Motor neuron (in vitro differentiated cells): ENCODE results near the gene EEF1AKMT3. TPM values are rescaled to one million over a fixed set of nuclear protein-coding genes. Genes with fewer than 3 reads are reported as not detected.

Experiments used
- ATAC-seq, 8 experiments: fragments of 200-7000 bp; cut with Tn5 transposase; replicated peaks in 6 of 8; 2 replicates each; pipeline ENCODE4 v1.8.0; 2021; ENCODE audit warnings: mild to moderate bottlenecking in 8 of 8, moderate library complexity in 8 of 8
- H3K27ac ChIP-seq, 2 donors: fragments of 250-450 bp; sonication (Bioruptor Pico); 2 replicates each; pipeline ENCODE4 v1.9.0; 2021; ENCODE audit warnings: antibody characterized with exemption in 2 of 2, mild to moderate bottlenecking in 2 of 2, moderate library complexity in 1 of 2
- H3K4me1 ChIP-seq, 2 donors: fragments of 250-450 bp; sonication (Bioruptor Pico); replicated peaks in 1 of 2; 2 replicates each; pipeline ENCODE4 v1.6.1; 2021; ENCODE audit warnings: antibody characterized with exemption in 2 of 2, mild to moderate bottlenecking in 2 of 2, moderate library complexity in 1 of 2
- H3K4me3 ChIP-seq, 5 donors: fragments of 250-450 bp; sonication (Bioruptor Pico); 2 replicates each; pipeline ENCODE4 v1.9.0; 2021; ENCODE audit warnings: antibody characterized with exemption in 5 of 5, mild to moderate bottlenecking in 5 of 5, moderate library complexity in 4 of 5
- WGBS, 10 experiments: fragments of 450-650 bp; shearing (Covaris generic); methylation state at CpG; one replicate each; pipeline ENCODE4 v1.0.0; 2022; 5-methylcytosine and 5-hydroxymethylcytosine counted together
- in situ Hi-C, 9 experiments: fragments of 400-800 bp; cut with MboI; loops; one replicate each; pipeline ENCODE4 v1.15.0; 2021; ENCODE audit warnings: low sequenced_read_pairs in 9 of 9, low pct_unique_long_range_greater_than_20kb in 2 of 9; ENCODE audit not compliant: unreplicated experiment in 9 of 9
- total RNA-seq, 8 experiments: library from RNA; unstranded; fragments of 300-600 nt; gene quantifications; 2 replicates each; pipeline versions ENCODE4 v1.2.3 to v1.2.4, GENCODE V29; 2022

Gene EEF1AKMT3
- total RNA-seq, 8 experiments from 2014 or later: 1.5 to 15.0 (median 6.6) TPM

GRCh38 chr12:57823908-57824640 is 51.7 kb downstream of the EEF1AKMT3 start:
- WGBS, 10 experiments: 88 to 100% (median 100%) methylated on average over 1 to 5 of the region's 18 CpGs; no CpG with 5 or more reads in 5 of the 10 experiments
- no peaks in the 10 kb centered on the region for H3K4me1 ChIP-seq
- H3K27ac ChIP-seq: no peak overlapping the region
- H3K4me3 ChIP-seq: no peak overlapping the region
- ATAC-seq: peak in 2 of 8 experiments; percentile 13 to 14
- in situ Hi-C loops: loop anchor here in 6 of 9 experiments (25.0 kb wide), 1 partner anchor 88 kb away; no protein-coding TSS in a partner anchor

GRCh38 chr12:57825451-57825850 is 53.0 kb downstream of the EEF1AKMT3 start:
- ATAC-seq: no peak
- in situ Hi-C loops: no loop called here
- no peaks in the 10 kb centered on the region for H3K4me1 ChIP-seq
- WGBS, 10 experiments: 60 to 100% (median 96%) methylated on average over 1 to 2 of the region's 2 CpGs; no CpG with 5 or more reads in 6 of the 10 experiments
- no peak overlapping the region for H3K27ac ChIP-seq
- H3K4me3 ChIP-seq: no peak overlapping the region

- Histone ChIP-seq H3K4me3 (no peak overlapping the region), H3K4me1 (no peaks in the 10 kb centered on the region), H3K27ac (no peak overlapping the region)
- 40 to 100% (median 55%) methylated on average over 1 to 2 of the region's 2 CpGs; no CpG with 5 or more reads in 6 of the 10 experiments for WGBS, 10 experiments
- ATAC-seq: no peak
- in situ Hi-C loops: no loop called here
Observed at GRCh38 chr12:57826400-57826799, 54.0 kb downstream of the EEF1AKMT3 start.

GRCh38 chr12:57826966-57827365 is 54.6 kb downstream of the EEF1AKMT3 start:
- no peak for ATAC-seq
- Histone ChIP-seq H3K4me1 (peaks cover 3 to 6% of the 10 kb centered on the region in 2 donors), H3K27ac (no peak overlapping the region), H3K4me3 (no peak overlapping the region)
- WGBS, 10 experiments: 88 to 100% methylated on average over 1 of the region's 1 CpG; no CpG with 5 or more reads in 8 of the 10 experiments
- in situ Hi-C loops: no loop called here

- in situ Hi-C loops: no loop called here
- WGBS, 10 experiments: 50 to 100% (median 95%) methylated on average over 1 to 6 of the region's 10 CpGs
- H3K4me3 ChIP-seq: no peak overlapping the region
- no peak for ATAC-seq
- H3K4me1 ChIP-seq: peaks cover 18 to 24% of the 10 kb centered on the region in 2 donors
- no peak overlapping the region for H3K27ac ChIP-seq
Observed at GRCh38 chr12:57829025-57829777, 56.8 kb downstream of the EEF1AKMT3 start.

GRCh38 chr12:57830393-57830792 is 58.0 kb downstream of the EEF1AKMT3 start:
- 0 to 100% (median 100%) methylated on average over 1 to 2 of the region's 2 CpGs; no CpG with 5 or more reads in 3 of the 10 experiments for WGBS, 10 experiments
- H3K4me3 ChIP-seq: no peak overlapping the region
- ATAC-seq: no peak
- in situ Hi-C loops: loop anchor here in 2 of 9 experiments (5.0 to 10.0 kb wide), 2 partner anchors 64 to 67 kb away; no protein-coding TSS in a partner anchor
- H3K4me1 ChIP-seq: peaks cover 27 to 36% of the 10 kb centered on the region in 2 donors
- H3K27ac ChIP-seq: no peak overlapping the region

Other genes starting within 250 kb of the EEF1AKMT3 start
- 10 to 100 TPM in 4 of 8 experiments, 1 to 10 TPM in 4; 5.5 to 37.5 (median 9.7) TPM for gene MBD6, start 249.8 kb upstream of the EEF1AKMT3 start, total RNA-seq
- gene DCTN2, start 225.4 kb upstream of the EEF1AKMT3 start, total RNA-seq: 100 to 1,000 TPM; 104 to 184 (median 161) TPM
- gene KIF5A, start 222.6 kb upstream of the EEF1AKMT3 start, total RNA-seq: 100 to 1,000 TPM in 1 of 8 experiments, 10 to 100 TPM in 4, 1 to 10 TPM in 2, under 1 TPM in 1; 0.91 to 111 (median 60.5) TPM
- 10 to 100 TPM; 12.5 to 29.4 (median 21.4) TPM for gene PIP4K2C, start 181.4 kb upstream of the EEF1AKMT3 start, total RNA-seq
- 10 to 100 TPM in 7 of 8 experiments, 1 to 10 TPM in 1; 2.8 to 79.9 (median 62.7) TPM for gene DTX3, start 167.8 kb upstream of the EEF1AKMT3 start, total RNA-seq
- 10 to 100 TPM; 16.1 to 28.5 (median 17.9) TPM for gene ARHGEF25, start 161.2 kb upstream of the EEF1AKMT3 start, total RNA-seq
- gene B4GALNT1, start 139.4 kb upstream of the EEF1AKMT3 start, total RNA-seq: 10 to 100 TPM in 5 of 8 experiments, 1 to 10 TPM in 1, under 1 TPM in 2; 0.61 to 34.3 (median 19.4) TPM
- 100 to 1,000 TPM in 6 of 8 experiments, 10 to 100 TPM in 2; 94.0 to 297 (median 134) TPM for gene OS9, start 78.5 kb upstream of the EEF1AKMT3 start, total RNA-seq
- gene AGAP2, start 33.9 kb upstream of the EEF1AKMT3 start, total RNA-seq: 10 to 100 TPM in 4 of 8 experiments, 1 to 10 TPM in 2, under 1 TPM in 2; 0.31 to 13.8 (median 8.8) TPM
- gene TSPAN31, start 27.6 kb upstream of the EEF1AKMT3 start, total RNA-seq: 10 to 100 TPM; 19.8 to 38.6 (median 24.4) TPM
- gene CDK4, start 20.3 kb upstream of the EEF1AKMT3 start, total RNA-seq: 100 to 1,000 TPM in 4 of 8 experiments, 10 to 100 TPM in 4; 43.4 to 146 (median 95.5) TPM
- gene MARCHF9, start 17.5 kb upstream of the EEF1AKMT3 start, total RNA-seq: 10 to 100 TPM in 7 of 8 experiments, 1 to 10 TPM in 1; 1.7 to 23.0 (median 17.0) TPM
- gene CYP27B1, start 5.5 kb upstream of the EEF1AKMT3 start, total RNA-seq: 1 to 10 TPM in 5 of 8 experiments, under 1 TPM in 3; 0.76 to 3.5 (median 1.6) TPM
- 10 to 100 TPM in 7 of 8 experiments, 1 to 10 TPM in 1; 8.6 to 33.2 (median 15.8) TPM for gene METTL1, start 509 bp upstream of the EEF1AKMT3 start, total RNA-seq
- 10 to 100 TPM; 15.2 to 39.7 (median 24.3) TPM for gene TSFM, start 10.2 kb downstream of the EEF1AKMT3 start, total RNA-seq
- gene AVIL, start 46.1 kb downstream of the EEF1AKMT3 start, total RNA-seq: 10 to 100 TPM in 1 of 8 experiments, 1 to 10 TPM in 7; 2.2 to 15.2 (median 4.5) TPM
- 10 to 100 TPM; 22.2 to 85.0 (median 36.1) TPM for gene CTDSP2, start 74.1 kb downstream of the EEF1AKMT3 start, total RNA-seq
- gene ATP23, start 169.0 kb downstream of the EEF1AKMT3 start, total RNA-seq: 10 to 100 TPM in 1 of 8 experiments, 1 to 10 TPM in 7; 3.4 to 17.2 (median 6.2) TPM